ENCODE data around the gene ACSF2.
"Not testable (repeated sequence)": the region's sequence is repeated elsewhere in the genome, so short reads cannot be mapped to it uniquely, and the experiment has no call there.

Gene ACSF2

GRCh38 chr17:50471009-50471905 is 45.2 kb downstream of the ACSF2 start:
- no peak overlapping the region for H3K9ac ChIP-seq (ENCODE audit: low read length)
- H3K27ac ChIP-seq (ENCODE audit: low read length) = no peak overlapping the region
- no peaks in the 10 kb centered on the region for H3K4me1 ChIP-seq (ENCODE audit: low read length)
- H3K27me3 ChIP-seq (replicated peaks; ENCODE audit: insufficient read depth, low read length) = no peaks in the 10 kb centered on the region
- no peaks in the 10 kb centered on the region for H3F3A ChIP-seq (ENCODE audit: insufficient read depth, low read length)
- H3K4me3 ChIP-seq (ENCODE audit: low read length) = no peak overlapping the region
- H4K20me1 ChIP-seq (ENCODE audit: insufficient read depth, low read length) = no peaks in the 10 kb centered on the region
- H3K79me2 ChIP-seq (ENCODE audit: low read length) = no peaks in the 10 kb centered on the region
- H2AFZ ChIP-seq (ENCODE audit: low read length) = no peak overlapping the region
- TF ChIP-seq, protein P1, sequence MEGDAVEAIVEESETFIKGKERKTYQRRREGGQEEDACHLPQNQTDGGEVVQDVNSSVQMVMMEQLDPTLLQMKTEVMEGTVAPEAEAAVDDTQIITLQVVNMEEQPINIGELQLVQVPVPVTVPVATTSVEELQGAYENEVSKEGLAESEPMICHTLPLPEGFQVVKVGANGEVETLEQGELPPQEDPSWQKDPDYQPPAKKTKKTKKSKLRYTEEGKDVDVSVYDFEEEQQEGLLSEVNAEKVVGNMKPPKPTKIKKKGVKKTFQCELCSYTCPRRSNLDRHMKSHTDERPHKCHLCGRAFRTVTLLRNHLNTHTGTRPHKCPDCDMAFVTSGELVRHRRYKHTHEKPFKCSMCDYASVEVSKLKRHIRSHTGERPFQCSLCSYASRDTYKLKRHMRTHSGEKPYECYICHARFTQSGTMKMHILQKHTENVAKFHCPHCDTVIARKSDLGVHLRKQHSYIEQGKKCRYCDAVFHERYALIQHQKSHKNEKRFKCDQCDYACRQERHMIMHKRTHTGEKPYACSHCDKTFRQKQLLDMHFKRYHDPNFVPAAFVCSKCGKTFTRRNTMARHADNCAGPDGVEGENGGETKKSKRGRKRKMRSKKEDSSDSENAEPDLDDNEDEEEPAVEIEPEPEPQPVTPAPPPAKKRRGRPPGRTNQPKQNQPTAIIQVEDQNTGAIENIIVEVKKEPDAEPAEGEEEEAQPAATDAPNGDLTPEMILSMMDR (IDR thresholded peaks at IDR 0.05; ENCODE audit: low read length) = no peak
- TF ChIP-seq EZH2phosphoT487 (IDR thresholded peaks at IDR 0.05; ENCODE audit: low read length) (no peak), EZH2 (optimal IDR thresholded peaks at IDR 0.05; ENCODE audit: low read depth, low read length) (no peak)
- no peaks in the 10 kb centered on the region for H3K36me3 ChIP-seq (replicated peaks; ENCODE audit: insufficient read depth, low read length)
- DNase-seq = no peak
- no peaks in the 10 kb centered on the region for H3K9me2 ChIP-seq (replicated peaks; ENCODE audit: insufficient read depth, low read length)
- no peaks in the 10 kb centered on the region for H3K9me3 ChIP-seq (replicated peaks; ENCODE audit: insufficient read depth, low read length)
- H3K4me2 ChIP-seq (ENCODE audit: low read depth, low read length) = no peak overlapping the region

DNA sequence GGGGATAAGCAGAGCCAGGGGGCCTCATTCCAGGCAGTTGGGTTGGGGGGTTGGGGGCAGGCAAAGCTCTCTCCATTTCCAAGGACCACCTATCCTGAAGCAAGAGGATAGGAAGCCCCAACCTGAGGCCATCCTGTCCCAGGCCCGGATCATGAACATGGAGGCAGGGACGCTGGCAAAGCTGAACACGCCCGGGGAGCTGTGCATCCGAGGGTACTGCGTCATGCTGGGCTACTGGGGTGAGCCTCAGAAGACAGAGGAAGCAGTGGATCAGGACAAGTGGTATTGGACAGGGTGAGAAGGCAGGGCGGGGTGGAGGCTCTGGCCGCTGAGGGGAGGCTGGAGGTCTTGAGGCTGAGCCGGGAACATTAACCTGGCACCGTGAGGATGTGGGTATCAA is 46.3 kb downstream of the ACSF2 start:
- Histone ChIP-seq H3K79me2 (ENCODE audit: low read length) (no peaks in the 10 kb centered on the region), H3K4me1 (ENCODE audit: low read length) (no peaks in the 10 kb centered on the region), H3K27ac (ENCODE audit: low read length) (no peak overlapping the region), H3F3A (ENCODE audit: insufficient read depth, low read length) (no peaks in the 10 kb centered on the region), H4K20me1 (ENCODE audit: insufficient read depth, low read length) (no peaks in the 10 kb centered on the region), H3K4me2 (ENCODE audit: low read depth, low read length) (no peak overlapping the region), H3K9ac (ENCODE audit: low read length) (no peak overlapping the region), H3K9me2 (replicated peaks; ENCODE audit: insufficient read depth, low read length) (no peaks in the 10 kb centered on the region), H3K36me3 (replicated peaks; ENCODE audit: insufficient read depth, low read length) (no peaks in the 10 kb centered on the region), H3K9me3 (replicated peaks; ENCODE audit: insufficient read depth, low read length) (no peaks in the 10 kb centered on the region), H2AFZ (ENCODE audit: low read length) (no peak overlapping the region), H3K4me3 (ENCODE audit: low read length) (no peak overlapping the region), H3K27me3 (replicated peaks; ENCODE audit: insufficient read depth, low read length) (no peaks in the 10 kb centered on the region)
- no peak for TF ChIP-seq EZH2phosphoT487 (IDR thresholded peaks at IDR 0.05; ENCODE audit: low read length)
- TF ChIP-seq, protein P1 (IDR thresholded peaks at IDR 0.05; ENCODE audit: low read length) = no peak
- no peak for TF ChIP-seq EZH2 (optimal IDR thresholded peaks at IDR 0.05; ENCODE audit: low read depth, low read length)
- DNase-seq = no peak

DNA sequence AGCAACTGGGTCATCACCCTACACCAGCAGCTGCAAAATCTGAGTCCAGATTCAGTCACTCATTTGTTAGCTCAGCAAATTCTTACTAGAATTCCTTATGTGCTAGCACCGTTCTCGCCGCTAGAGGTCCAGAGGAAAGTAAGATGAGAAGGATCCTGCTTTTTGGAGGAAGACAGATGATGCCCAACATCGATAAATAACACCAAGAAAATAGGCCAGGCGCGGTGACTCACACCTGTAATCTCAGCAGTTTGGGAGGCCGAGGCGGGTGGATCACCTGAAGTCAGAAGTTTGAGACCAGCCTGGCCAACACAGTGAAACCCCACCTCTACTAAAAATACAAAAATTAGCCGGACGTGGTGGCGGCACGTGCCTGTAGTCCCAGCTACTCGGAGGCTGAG is 46.7 kb downstream of the ACSF2 start:
- not testable (repeated sequence) for H3K9ac ChIP-seq (ENCODE audit: low read length); H3K9me3 ChIP-seq (replicated peaks; ENCODE audit: insufficient read depth, low read length); H3K27me3 ChIP-seq (replicated peaks; ENCODE audit: insufficient read depth, low read length); H3K4me1 ChIP-seq (ENCODE audit: low read length); H4K20me1 ChIP-seq (ENCODE audit: insufficient read depth, low read length); H3K79me2 ChIP-seq (ENCODE audit: low read length); DNase-seq; H3K36me3 ChIP-seq (replicated peaks; ENCODE audit: insufficient read depth, low read length); H3K27ac ChIP-seq (ENCODE audit: low read length); H3K4me2 ChIP-seq (ENCODE audit: low read depth, low read length); H3F3A ChIP-seq (ENCODE audit: insufficient read depth, low read length); H3K9me2 ChIP-seq (replicated peaks; ENCODE audit: insufficient read depth, low read length); H3K4me3 ChIP-seq (ENCODE audit: low read length); H2AFZ ChIP-seq (ENCODE audit: low read length)

- TF ChIP-seq EZH2 (optimal IDR thresholded peaks at IDR 0.05; ENCODE audit: low read depth, low read length) = no peak
- TF ChIP-seq, protein P1 (IDR thresholded peaks at IDR 0.05; ENCODE audit: low read length) = no peak
- no peak for TF ChIP-seq EZH2phosphoT487 (IDR thresholded peaks at IDR 0.05; ENCODE audit: low read length)
- Histone ChIP-seq H3K4me1 (ENCODE audit: low read length) (0 out of 2 replicates have a peak, but pooled peaks cover 4% of the 10 kb centered on the region), H3K9me3 (replicated peaks; ENCODE audit: insufficient read depth, low read length) (no peaks in the 10 kb centered on the region), H3K9ac (ENCODE audit: low read length) (no peak overlapping the region), H4K20me1 (ENCODE audit: insufficient read depth, low read length) (no peaks in the 10 kb centered on the region), H3K27me3 (replicated peaks; ENCODE audit: insufficient read depth, low read length) (no peaks in the 10 kb centered on the region), H2AFZ (ENCODE audit: low read length) (no peak overlapping the region), H3K9me2 (replicated peaks; ENCODE audit: insufficient read depth, low read length) (no peaks in the 10 kb centered on the region), H3F3A (ENCODE audit: insufficient read depth, low read length) (peaks cover 8% of the 10 kb centered on the region), H3K4me2 (ENCODE audit: low read depth, low read length) (no peak overlapping the region), H3K79me2 (ENCODE audit: low read length) (no peaks in the 10 kb centered on the region), H3K36me3 (replicated peaks; ENCODE audit: insufficient read depth, low read length) (no peaks in the 10 kb centered on the region), H3K27ac (ENCODE audit: low read length) (no peak overlapping the region), H3K4me3 (ENCODE audit: low read length) (no peak overlapping the region)
- no peak for DNase-seq
Measured at GRCh38 chr17:50473901-50474300, 47.9 kb downstream of the ACSF2 start.
